Measurements from ENCODE around the gene LHX2. TPM values are rescaled to one million over a fixed set of nuclear protein-coding genes. Genes with fewer than 3 reads are reported as not detected.
"Not testable (repeated sequence)": the region's sequence is repeated elsewhere in the genome, so short reads cannot be mapped to it uniquely, and the experiment has no call there.

Gene LHX2
- total and polyA plus RNA-seq, 12 donors, result 0.06 to 0.37 (median 0.24) TPM; not detected in 9

DNA sequence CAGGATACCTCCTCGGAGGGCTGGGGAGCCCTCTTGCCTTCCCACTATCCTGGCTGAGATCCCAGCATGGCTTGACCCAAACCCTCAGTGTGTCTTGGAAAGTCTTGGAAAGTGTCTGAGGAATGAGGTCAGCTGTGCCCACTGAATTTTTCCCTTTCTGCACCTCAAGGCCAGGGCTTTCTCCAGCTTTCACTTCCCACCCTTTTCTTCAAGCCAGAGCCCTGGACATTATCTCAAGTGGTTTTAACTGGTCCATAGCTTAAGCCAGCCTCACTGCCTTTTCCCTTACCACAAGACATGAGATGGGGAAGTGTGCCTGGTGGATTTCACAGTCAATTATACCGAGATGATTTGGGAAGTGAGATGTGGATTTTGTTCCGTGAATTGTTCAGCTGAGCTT is 35.7 kb upstream of the LHX2 start:
- intact Hi-C loops (cut with DNase I), result no loop called here
- H3K4me1 ChIP-seq (replicated peaks in 1 of 2), result no peaks in the 10 kb centered on the region
- no peak overlapping the region for H3K27ac ChIP-seq
- peaks cover 6% of the 10 kb centered on the region for H3K27me3 ChIP-seq
- TF ChIP-seq POLR2A (IDR thresholded peaks at IDR 0.05), result no peak
- TF ChIP-seq, protein P1, sequence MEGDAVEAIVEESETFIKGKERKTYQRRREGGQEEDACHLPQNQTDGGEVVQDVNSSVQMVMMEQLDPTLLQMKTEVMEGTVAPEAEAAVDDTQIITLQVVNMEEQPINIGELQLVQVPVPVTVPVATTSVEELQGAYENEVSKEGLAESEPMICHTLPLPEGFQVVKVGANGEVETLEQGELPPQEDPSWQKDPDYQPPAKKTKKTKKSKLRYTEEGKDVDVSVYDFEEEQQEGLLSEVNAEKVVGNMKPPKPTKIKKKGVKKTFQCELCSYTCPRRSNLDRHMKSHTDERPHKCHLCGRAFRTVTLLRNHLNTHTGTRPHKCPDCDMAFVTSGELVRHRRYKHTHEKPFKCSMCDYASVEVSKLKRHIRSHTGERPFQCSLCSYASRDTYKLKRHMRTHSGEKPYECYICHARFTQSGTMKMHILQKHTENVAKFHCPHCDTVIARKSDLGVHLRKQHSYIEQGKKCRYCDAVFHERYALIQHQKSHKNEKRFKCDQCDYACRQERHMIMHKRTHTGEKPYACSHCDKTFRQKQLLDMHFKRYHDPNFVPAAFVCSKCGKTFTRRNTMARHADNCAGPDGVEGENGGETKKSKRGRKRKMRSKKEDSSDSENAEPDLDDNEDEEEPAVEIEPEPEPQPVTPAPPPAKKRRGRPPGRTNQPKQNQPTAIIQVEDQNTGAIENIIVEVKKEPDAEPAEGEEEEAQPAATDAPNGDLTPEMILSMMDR (IDR thresholded peaks at IDR 0.05), result no peak
- 49 to 69% (median 58%) methylated on average over 3 of the region's 3 CpGs for WGBS, 4 donors
- no peaks in the 10 kb centered on the region for H3K36me3 ChIP-seq (replicated peaks in 1 of 2)
- DNase-seq, result no peak
- H3K4me3 ChIP-seq, result no peak overlapping the region
- no peaks in the 10 kb centered on the region for H3K9me3 ChIP-seq (replicated peaks in 1 of 3)

DNA sequence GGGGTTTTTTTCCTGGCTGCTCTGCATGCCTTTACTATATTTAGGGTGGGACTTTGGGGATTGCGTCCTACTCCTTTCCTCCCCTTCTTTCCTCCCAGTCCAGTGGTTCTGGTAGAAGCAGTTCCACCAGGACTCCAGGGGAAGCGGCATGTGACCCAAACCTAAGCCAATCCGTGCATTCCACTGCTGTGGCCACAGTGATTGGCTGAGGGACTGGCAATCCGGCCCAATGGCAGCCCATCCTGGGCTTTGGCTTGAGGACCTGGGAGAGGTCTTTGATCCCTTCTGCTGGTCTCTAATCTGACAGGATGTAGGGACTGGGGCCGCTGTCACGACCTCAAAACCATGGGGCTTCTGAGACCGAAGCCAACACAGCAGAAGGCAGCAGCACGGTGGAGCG is 35.0 kb upstream of the LHX2 start:
- H3K27ac ChIP-seq; intact Hi-C loops (cut with DNase I); H3K27me3 ChIP-seq; H3K36me3 ChIP-seq (replicated peaks in 1 of 2); H3K4me3 ChIP-seq; DNase-seq; H3K9me3 ChIP-seq (replicated peaks in 1 of 3); H3K4me1 ChIP-seq (replicated peaks in 1 of 2): not testable (repeated sequence)
- WGBS, 4 donors, result 57% methylated on average over 3 of the region's 9 CpGs; no CpG with 5 or more reads in 3 of the 4 donors

DNA sequence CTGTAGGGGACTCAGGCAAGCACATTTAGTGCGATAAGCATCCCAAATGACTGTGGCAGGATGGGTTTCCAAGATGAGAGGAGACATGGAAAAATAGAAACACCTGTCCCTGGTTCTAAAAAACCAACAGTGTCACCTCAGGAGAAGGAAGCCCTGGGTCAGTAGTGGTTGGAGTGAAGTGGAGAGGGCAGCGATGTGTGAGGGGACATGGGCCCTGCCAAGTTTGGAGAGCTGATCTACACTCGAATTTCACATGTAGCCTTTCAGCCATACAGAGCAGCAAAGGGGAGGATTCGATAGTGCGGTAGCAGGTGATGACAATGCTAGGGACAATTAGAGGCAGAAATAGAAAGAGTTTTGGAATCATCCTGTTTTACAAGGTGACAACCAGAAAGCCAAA is 32.6 kb upstream of the LHX2 start:
- peaks cover 9% of the 10 kb centered on the region for H3K27me3 ChIP-seq
- WGBS, 4 donors, result 81 to 88% (median 82%) methylated on average over 4 to 5 of the region's 5 CpGs
- DNase-seq, result no peak
- no peaks in the 10 kb centered on the region for H3K4me1 ChIP-seq (replicated peaks in 1 of 2)
- intact Hi-C loops (cut with DNase I), result no loop called here
- TF ChIP-seq POLR2A (IDR thresholded peaks at IDR 0.05), result no peak
- TF ChIP-seq, protein P1 (IDR thresholded peaks at IDR 0.05), result no peak
- no peak overlapping the region for H3K4me3 ChIP-seq
- H3K27ac ChIP-seq, result no peak overlapping the region
- no peaks in the 10 kb centered on the region for H3K9me3 ChIP-seq (replicated peaks in 1 of 3)
- no peaks in the 10 kb centered on the region for H3K36me3 ChIP-seq (replicated peaks in 1 of 2)

DNA sequence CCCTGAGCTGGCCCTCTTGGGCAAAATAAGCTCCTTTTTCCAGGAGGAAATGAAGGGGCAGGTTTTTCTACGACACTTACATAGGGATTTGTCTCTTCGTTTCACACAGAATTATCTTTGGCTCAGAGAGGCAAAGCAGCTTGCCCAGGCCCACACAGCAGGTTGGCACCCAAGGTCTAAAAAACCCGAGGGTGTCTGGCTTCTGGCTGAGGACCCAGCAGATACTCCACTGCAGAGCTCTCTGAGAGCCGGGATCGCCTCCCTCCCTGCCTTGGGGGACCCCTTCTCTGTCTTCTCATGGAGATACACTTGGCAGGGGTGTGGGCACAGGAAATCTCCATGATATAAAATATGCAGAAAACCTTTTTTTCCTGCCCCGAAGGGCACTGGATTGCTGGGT is 29.0 kb upstream of the LHX2 start:
- Histone ChIP-seq H3K27ac (no peak overlapping the region), H3K27me3 (peaks cover 9% of the 10 kb centered on the region), H3K36me3 (replicated peaks in 1 of 2) (no peaks in the 10 kb centered on the region), H3K4me3 (no peak overlapping the region), H3K9me3 (replicated peaks in 1 of 3) (no peaks in the 10 kb centered on the region), H3K4me1 (replicated peaks in 1 of 2) (no peaks in the 10 kb centered on the region)
- intact Hi-C loops (cut with DNase I), result no loop called here
- no peak for DNase-seq
- no peak for TF ChIP-seq POLR2A (IDR thresholded peaks at IDR 0.05)
- TF ChIP-seq, protein P1 (IDR thresholded peaks at IDR 0.05), result no peak
- WGBS, 4 donors, result 76 to 84% (median 80%) methylated on average over 5 to 6 of the region's 6 CpGs

DNA sequence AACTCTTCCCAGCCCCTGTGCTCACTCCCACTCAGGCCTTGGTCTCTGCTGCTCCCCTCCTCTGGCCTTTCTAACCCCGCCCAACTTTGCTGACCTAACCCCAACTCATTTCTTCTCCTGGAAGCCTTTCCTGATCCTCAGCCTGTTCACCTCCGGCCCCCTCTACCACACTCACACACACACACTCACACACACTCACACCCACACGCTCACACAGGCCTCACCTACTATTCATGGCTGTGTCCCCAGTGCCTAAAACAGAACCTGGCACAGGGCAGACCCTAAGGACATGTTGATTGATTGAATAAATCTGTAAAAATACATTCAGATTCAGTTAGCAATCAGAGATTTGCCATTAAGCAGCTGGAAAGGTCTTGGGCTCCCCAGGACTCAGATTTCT is 28.5 kb upstream of the LHX2 start:
- Histone ChIP-seq H3K27ac (no peak overlapping the region), H3K36me3 (replicated peaks in 1 of 2) (no peaks in the 10 kb centered on the region), H3K4me3 (no peak overlapping the region), H3K27me3 (peaks cover 9% of the 10 kb centered on the region), H3K9me3 (replicated peaks in 1 of 3) (no peaks in the 10 kb centered on the region), H3K4me1 (replicated peaks in 1 of 2) (no peaks in the 10 kb centered on the region)
- intact Hi-C loops (cut with DNase I), result no loop called here
- DNase-seq, result no peak
- 78 to 89% (median 88%) methylated on average over 3 of the region's 3 CpGs for WGBS, 4 donors
- TF ChIP-seq POLR2A (IDR thresholded peaks at IDR 0.05), result no peak
- TF ChIP-seq, protein P1 (IDR thresholded peaks at IDR 0.05), result no peak

Data from adrenal gland (tissue), 12 donors.